Activated effector memory CD4-positive, alpha-beta T cell treated with Interleukin-2 at 50 U/mL for 16 hours (primary cell): ENCODE results near the gene TCFL5.

Source experiments
- DNase-seq: peaks from one replicate; pipeline ENCODE4 v3.0.0-alpha.2; 2020

The TCFL5 gene

DNA sequence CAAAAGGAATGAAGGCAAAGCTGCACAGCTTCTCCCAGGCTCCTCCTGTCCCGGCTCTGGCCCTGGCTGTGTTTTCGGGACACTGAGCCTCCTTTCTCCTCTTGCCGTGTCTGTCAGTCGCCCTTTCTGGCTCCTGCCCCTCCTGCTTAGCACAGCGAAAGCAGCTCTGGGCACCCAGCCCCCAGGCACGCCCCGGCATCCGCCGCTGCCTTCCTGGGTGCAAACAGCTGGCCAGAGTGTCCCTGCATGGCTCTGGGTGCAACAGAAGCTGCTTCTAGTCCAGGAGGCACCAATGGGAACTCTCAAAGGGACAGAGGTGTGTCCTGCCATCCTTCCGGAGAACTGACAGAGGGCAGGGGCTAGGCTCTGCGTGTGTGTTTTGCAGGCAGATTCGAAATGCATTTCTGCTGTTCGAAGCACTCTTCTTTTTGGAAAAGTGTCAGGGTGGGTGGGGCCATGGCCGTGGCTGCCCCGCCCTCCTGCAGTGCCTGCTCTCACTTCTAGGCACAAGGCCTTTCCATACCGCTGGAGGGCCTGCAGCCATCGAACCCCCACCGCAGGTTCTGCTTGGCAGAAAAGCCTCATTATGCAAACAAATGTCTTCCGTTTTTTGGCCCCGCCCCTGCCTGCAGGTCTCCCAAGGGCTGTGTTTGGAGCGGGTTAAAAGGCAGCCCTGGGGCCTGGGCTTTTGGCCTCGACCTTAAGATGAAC lies 29.3 kb downstream of the TCFL5 start:
- DNase-seq = no peak

- no peak for DNase-seq
Observed at GRCh38 chr20:62831854-62832211, 29.8 kb downstream of the TCFL5 start.

GRCh38 chr20:62831361-62831788 lies 30.2 kb downstream of the TCFL5 start:
- no peak for DNase-seq

DNA sequence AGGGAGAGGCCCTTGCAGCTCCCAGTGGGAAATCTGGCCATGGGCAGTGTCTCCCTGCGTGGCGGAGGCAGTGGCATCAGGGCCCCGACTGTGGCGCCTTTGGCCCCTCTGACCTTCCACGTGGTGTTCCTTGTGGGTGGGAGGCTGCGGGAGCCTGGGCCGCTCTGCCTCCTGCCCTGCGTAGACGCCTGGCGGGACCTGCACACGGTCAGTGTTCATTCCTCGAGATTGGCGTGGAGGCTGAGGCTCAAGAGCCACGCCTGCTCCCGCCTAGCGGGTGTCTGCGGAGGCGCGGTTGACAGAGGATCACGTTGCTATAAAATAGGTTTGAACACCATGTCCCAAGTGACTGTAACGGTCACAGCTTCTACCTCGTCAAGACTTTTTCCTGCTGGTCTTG lies 30.8 kb downstream of the TCFL5 start:
- no peak for DNase-seq

DNA sequence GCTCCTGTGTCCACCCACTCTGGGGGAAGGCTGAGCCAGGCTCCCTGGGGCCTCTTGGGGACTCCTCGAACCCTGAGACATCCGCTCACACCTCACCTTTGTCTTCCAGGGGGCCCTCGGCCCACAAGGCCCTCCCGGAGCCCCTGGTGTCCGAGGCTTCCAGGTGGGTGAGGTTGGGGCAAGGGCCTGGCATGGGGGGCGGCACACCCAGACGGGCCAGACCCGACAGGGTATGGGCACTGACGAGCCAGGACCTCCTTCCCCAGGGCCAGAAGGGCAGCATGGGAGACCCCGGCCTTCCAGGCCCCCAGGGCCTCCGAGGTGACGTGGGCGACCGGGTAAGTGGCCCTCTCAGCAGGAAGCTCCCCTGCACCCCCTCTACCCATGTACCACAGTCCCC lies 31.4 kb downstream of the TCFL5 start:
- DNase-seq = no peak

DNA sequence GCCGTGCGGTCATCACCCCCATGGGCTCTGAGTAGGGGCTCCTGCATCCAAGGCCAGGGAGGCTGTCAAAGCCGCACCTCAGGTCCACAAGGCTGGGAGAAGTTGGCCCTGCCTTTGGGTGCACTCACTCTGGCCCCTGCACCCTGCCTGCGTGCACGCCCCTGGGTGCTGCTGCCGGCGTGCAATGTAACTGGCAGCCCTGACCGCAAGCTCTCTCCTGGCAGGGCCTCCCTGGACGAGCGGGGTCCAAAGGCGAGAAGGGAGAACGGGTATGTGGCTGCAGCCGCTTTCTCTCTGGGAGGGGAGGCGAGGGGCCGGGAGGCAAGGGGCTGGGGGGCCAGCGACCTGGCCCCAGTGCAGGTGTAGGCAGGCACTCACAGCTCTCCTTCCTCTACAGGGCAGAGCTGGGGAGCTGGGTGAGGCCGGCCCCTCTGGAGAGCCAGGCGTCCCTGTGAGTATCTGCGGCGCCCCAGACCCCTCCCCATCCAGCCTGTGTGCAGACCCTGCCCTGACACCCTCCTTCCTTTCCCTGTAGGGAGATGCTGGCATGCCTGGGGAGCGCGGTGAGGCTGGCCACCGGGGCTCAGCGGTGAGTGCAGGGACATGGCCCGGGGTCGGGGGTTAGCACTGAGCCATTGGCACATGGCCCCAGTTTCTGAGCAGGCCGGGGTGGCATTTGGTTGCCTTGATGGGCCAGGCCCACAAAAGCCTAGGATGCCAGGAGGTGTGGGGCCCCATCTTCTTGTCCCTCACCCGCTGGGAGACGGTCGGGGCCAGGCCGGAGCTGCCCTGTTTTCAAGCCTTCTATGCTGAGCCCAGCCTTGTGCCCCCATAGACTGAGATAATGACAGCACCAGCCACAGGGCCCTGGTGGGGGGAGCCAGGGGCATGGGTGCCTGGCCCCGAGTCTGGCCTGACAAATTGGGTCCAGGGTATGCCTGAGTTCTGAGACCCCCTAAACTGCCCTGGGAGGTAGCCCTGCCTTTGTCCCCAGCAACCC lies 32.1 kb downstream of the TCFL5 start:
- no peak for DNase-seq

DNA sequence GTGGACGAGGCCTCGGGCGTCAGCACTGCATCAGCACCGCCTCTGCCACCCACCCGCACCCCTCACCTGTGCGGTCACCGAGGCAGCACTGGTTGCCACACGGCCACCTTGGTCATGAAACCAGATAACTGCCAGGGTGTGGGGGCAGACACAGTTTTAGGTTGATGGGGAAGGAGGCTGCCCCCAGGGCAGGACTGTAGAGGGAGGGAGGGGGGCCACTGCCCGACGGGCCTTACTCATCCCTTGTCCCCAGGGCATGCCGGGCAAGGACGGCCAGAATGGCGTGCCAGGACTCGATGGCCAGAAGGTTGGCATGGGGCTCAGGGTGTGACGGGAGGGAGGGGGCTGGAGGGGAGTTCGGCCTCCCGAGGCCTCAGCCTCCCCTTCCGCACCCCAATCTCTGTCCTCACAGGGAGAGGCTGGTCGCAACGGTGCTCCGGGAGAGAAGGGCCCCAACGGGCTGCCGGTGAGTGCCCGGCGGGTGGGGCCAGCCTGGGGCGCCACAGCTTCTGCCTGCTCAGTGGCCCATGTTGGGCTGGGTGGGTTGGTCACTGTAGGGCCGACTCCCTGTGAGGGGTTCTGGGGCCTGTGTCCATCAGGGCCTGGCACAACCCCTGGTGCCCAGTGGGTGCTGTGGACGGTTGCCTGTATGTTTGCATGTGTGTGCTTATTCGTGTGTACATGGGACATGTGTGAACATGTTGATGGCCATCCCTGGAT lies 33.0 kb downstream of the TCFL5 start:
- no peak for DNase-seq

GRCh38 chr20:62828051-62828450 lies 33.6 kb downstream of the TCFL5 start:
- DNase-seq = no peak

DNA sequence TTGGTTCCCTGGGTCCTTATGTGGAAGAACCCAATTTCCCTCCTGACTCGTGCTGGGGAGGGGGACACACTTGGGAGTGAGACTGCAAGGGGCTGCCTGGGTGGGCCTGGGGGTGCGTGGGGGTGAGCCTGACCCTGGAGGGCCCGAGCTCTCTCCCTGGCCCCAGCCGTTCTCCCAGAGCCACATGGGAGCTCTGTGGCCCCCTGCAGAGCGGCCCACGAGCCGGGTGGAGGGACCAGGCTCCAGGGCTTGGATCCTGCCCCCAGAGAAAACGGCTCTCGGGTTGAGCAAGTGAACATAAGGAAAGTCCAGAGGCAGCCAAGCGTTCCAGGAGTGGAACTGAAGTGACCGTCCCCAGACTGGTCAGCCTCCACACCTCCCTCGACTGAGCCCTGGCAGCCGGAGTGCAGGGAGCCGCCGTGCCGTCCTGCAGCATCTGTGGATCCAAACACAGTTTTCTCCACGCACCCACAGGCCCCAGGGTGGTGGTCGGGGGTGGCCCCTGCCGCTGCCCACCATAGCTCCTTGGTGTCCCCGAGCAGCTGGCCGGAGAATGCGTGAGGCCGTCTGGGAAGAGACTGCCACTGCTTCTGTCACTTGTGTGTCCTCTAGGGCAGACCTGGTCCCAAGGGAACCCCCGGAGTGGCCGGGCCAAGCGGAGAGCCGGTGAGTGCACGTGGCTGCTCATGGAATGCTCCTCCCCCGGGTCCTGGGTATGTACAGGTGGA lies 34.1 kb downstream of the TCFL5 start:
- DNase-seq = no peak

DNA sequence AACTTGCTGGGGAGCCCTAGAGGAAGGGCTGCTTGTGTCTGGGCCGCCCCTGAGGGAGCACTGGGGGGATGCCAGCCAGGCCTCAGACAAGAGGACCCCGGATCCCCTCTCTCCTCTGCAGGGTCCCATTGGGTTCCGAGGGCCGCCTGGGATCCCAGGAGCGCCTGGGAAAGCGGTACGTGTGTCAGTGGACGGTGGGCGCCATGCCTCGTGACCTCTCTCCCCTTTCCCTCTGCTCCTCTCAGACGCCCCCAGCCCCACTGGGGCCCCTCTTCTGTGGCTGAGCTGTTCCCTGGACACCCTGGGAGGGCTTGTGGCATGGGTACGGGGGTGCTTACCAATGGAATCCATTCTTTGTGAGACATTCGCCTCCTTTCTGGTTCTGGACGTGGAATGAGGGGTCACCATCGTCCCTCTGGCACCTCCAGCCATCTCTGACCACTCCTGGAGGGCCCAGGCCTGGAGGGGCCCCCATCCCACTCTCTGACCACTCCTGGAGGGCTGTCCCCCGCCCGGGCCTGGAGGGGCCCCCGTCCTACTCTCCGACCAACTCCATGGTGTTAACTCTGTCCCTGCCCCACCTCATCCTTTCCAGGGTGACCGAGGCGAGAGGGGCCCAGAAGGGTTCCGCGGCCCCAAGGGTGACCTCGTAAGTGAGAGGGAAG lies 34.8 kb downstream of the TCFL5 start:
- no peak for DNase-seq

GRCh38 chr20:62825986-62826645 lies 35.5 kb downstream of the TCFL5 start:
- DNase-seq = no peak

GRCh38 chr20:62825333-62825985 lies 36.2 kb downstream of the TCFL5 start:
- no peak for DNase-seq

- DNase-seq = peak; percentile 46
Observed at GRCh38 chr20:62824476-62825332, 36.9 kb downstream of the TCFL5 start.

- DNase-seq = no peak
Observed at GRCh38 chr20:62823688-62824475, 37.7 kb downstream of the TCFL5 start.

DNA sequence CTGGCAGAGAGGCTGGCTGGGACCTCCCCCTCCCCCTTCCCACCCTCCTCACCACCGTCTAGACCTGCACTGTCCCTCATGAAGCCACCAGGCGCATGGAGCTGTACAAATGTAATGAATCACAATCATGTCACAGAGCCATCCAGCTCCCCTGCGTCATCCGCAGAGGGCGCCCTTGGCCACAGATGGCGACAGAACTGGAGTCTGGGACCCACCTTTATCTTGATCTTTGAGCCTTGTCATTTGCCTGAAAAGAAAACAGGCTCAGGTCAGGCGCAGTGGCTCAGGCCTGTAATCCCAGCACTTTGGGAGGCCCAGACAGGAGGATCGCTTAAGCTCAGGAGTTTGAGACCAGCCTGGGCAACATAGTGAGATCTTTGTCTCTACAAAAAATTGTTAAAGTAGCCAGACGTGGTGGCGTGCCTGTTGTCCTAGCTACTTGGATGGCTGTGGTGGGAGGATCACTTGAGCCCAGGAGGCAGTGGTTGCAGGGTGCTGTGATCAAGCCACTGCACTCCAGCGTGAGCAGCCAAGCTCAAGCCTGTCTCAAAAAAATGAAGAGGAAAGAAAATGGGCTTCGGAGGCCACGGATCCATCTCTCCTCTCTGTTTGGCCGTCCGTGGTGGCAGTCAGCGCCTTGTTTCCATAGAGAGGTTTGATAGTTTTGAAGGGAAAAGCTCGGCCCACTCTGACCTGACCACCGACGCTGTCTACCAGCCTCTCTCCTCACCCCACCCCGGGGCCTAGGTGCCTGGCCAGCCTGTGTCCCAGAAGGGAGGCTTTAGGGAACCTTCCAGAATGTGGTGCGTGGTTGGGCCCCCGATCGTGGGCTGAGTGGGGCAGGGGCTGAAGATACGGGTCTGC lies 38.6 kb downstream of the TCFL5 start:
- DNase-seq = no peak

DNA sequence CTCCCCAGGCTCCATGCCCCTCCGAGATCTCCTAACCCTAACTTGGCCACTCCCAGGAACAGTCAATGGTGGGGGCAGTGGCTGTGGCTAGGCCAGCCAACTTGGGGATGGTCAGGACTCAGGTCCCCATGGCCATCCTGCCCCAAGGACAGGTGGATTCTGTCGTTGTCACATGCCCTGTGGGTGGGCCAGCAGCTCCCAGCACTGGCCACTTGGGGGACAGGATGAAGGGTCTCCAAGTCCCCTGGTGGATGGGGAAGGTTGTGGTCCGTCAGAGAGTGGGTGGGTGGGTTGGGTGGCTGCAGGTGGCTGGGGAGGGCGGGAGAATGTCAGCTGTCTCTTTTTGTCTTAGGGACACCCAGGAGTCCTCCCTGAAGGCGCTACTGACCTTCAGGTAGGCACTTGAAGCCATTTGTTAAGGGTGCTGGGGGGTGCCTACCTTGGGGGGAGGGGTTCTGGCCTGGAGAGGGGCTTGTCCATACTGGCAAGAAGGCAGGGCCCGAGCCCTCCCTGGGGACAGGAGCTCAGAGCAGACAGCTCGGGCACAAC lies 39.3 kb downstream of the TCFL5 start:
- DNase-seq = no peak

- DNase-seq = no peak
Observed at GRCh38 chr20:62821726-62822210, 39.9 kb downstream of the TCFL5 start.
